SU-DHL-6 (cell line): ENCODE data around the gene SCRN1.
"Not testable (repeated sequence)": the region's sequence is repeated elsewhere in the genome, so short reads cannot be mapped to it uniquely, and the experiment has no call there.

Experiments
- EZH2phosphoT487 ChIP-seq: fragments of 200-600 bp; sonication (generic), shearing (Covaris generic); conservative IDR thresholded peaks from 2 replicates; pipeline ENCODE4 v1.6.1; 2018; ENCODE audit warnings: mild to moderate bottlenecking, antibody characterized with exemption, low read length, moderate library complexity, mixed read lengths
- TF ChIP-seq, protein P1 (sequence below): fragments of 200-600 bp; sonication (generic); IDR thresholded peaks from one replicate; pipeline ENCODE4 v1.5.1; 2017; ENCODE audit warnings: antibody characterized with exemption, mild to moderate bottlenecking, low read length, moderate library complexity; ENCODE audit not compliant: insufficient read depth, poor library complexity, severe bottlenecking

- TF ChIP-seq, protein P1, sequence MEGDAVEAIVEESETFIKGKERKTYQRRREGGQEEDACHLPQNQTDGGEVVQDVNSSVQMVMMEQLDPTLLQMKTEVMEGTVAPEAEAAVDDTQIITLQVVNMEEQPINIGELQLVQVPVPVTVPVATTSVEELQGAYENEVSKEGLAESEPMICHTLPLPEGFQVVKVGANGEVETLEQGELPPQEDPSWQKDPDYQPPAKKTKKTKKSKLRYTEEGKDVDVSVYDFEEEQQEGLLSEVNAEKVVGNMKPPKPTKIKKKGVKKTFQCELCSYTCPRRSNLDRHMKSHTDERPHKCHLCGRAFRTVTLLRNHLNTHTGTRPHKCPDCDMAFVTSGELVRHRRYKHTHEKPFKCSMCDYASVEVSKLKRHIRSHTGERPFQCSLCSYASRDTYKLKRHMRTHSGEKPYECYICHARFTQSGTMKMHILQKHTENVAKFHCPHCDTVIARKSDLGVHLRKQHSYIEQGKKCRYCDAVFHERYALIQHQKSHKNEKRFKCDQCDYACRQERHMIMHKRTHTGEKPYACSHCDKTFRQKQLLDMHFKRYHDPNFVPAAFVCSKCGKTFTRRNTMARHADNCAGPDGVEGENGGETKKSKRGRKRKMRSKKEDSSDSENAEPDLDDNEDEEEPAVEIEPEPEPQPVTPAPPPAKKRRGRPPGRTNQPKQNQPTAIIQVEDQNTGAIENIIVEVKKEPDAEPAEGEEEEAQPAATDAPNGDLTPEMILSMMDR, result not testable (repeated sequence)
- TF ChIP-seq EZH2phosphoT487, result not testable (repeated sequence)
Measured at GRCh38 chr7:29890786-29891185, 98.8 kb downstream of the SCRN1 start.
